ENCODE measurements around the gene PAFAH1B1.
"Not testable (repeated sequence)": the region's sequence is repeated elsewhere in the genome, so short reads cannot be mapped to it uniquely, and the experiment has no call there.

Gene PAFAH1B1

DNA sequence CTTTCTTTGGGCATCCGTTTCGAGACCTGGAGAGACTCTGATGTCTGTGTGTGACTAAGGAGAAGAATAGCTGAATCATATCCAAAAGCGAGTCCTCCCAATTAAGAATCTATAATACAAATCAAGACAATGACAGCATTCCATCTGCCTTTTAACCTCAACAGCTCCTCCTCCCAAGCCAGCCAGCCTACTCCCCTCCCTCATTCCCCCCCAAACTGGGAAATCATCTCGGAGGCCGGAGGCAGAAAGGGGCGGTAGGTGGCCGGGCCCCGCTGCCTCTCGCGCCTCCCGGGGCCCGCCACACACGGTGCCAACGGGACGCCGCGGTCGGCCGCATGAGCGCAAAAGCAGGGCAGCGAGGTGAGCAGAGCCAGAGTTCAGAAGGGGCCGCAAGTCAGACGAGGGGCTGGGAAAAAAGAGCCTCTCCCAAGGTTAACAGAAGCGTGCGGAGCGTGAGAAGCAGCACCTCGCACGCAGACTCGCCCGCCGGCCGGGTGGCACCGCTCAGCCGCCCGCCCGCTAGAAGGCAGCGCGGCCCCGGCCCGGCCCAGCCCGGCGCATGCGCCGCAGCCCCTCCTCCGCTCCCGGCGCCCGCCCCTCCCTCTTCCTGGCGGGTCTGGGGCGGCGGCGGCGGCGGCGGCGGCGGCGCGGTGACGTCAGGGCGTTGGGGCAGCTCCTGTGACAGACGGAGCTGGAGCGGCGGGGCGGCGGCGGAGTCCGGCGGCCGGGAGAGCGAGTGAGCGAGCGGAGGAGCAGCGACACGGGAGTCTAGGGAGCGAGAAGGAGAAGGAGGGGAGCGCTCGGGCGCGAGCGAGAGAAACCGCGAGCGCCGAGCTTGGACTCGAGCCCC, at the start of gene PAFAH1B1:
Gene PAFAH1B1, plus strand, starts transcription at position 684 of the 850 bp plus-strand sequence. CDS start 44,635 bp downstream, outside the sequence.
- DNase-seq = peak; percentile 48 to 90

DNA sequence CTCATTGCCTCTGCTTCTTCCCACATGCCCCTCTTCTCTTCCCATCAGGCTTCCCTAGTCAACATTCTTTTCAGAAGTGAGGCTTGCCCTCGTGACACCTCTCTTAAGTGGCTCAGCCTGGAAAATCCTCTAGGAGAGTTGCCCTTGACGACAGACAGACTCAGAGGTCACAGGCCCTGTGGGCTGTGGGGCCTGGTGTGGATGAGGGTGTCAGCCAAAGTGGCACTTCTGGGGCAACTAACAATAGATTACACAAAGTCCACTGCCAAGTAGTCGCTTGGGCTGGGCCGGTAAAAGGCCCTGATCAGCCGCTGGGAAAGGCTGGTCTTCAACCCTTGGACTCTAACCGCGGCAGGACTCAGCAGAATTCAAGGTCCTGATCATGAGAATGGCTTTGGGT, 48.1 kb upstream of the PAFAH1B1 start:
- DNase-seq = no peak

DNA sequence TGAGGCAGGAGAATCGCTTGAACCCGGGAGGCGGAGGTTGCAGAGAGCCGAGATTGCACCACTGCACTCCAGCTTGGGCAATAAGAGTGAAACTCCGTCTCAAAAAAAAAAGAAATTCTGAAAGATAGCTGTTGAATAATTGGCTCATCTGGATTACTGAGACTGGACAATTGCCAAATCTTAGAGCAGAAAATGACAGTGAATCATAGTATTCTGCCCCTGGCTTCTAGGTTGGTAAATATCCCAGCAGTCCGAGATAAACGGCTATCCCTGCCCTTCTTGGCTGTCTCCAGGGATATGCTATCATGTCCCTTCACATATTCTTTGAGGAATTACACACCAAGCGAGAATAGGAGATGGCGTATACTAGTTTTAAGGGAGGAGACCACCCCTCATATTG, 46.3 kb upstream of the PAFAH1B1 start:
- DNase-seq = no peak

DNA sequence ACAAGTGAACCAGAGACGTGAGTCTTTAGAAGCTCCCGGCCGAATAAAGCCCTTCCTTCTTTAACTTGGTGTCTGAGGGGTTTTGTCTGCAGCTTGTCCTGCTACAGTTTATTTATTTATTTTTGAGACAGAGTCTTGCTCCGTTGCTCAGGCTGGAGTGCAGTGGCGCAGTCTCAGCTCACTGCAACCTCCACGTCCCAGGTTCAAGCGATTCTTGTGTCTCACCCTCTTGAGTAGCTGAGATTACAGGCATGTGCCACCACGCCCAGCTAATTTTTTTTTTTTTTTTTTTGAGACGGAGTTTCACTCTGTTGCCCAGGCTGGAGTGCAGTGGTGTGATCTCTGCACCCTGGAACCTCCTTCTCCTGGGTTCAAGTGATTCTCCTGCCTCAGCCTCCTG, 45.4 kb upstream of the PAFAH1B1 start:
- DNase-seq = not testable (repeated sequence)

DNA sequence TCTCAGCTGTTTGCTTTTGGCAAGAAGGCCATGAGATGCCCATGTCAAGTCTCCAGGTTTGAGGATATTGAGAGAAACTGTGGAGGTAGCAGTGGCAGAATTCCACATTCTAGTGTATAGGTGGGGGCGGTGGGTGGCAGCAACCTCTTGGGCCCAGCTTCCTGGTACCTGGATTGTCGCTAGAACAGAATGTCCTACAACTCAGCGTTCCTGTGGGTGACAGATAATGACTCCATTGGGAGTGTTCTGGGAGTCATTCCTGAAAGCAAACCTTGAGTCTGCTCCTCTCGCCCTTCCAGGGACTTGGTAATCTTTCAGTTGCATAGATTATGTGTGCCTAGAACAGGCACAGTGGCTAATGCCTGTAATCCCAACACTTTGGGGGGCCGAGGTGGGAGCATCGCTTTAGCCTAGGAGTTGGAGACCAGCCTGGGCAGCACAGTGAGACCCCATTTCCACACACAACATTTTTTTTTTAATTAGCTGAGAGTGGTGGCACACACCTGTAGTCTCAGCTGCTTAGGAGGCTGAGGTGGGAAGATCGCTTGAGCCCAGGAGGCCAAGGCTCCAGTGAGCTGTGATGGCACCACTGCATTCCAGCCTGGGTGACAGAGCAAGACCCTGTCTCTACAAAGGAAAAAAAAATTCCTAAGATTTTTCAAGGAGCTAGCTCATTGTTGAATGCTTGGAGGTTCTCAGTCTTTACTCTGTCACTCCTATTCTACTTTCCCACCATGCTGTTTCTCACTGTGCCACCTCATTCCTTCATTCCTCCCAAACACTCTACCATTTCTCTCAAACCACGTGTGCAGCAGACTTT, 43.9 kb upstream of the PAFAH1B1 start:
- no peak for DNase-seq

DNA sequence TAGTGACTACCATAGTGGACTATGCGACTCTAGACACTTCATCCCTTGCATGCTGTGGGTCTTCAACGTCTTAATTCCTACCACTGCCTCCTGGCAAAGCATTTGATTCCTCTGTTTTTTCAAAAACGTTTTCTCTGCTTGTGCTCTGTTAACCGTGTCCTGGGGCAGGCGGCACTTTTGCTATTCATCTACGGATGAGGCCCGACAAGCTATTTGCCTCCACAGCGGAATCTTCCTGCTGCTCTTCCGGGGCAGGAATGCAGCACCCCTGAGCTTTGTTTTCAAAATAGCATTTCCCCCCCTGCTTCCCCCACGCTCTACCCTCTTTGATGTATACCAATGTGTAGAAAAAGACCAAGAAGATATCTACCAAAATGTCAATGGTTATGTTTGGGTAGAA, 42.0 kb upstream of the PAFAH1B1 start:
- no peak for DNase-seq

DNA sequence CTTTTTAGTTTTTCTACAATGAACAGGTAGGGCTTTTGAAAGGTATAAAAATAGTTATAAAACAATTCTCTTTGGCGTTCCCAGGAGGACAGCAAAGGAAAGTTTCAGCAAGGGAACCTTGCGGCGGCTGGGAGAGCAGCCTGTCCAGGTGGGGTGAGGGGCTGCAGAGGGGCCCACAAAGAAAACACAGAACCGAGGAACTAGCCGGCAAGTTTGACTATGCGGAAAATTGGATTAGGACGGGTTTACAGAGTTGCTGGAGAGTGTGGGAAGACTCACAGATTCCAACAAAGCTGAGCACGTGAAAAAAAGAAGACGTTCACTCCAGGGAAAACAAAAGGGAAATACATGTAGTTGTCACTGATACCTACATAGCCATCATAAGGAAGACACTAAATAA, 41.5 kb upstream of the PAFAH1B1 start:
- no peak for DNase-seq

DNA sequence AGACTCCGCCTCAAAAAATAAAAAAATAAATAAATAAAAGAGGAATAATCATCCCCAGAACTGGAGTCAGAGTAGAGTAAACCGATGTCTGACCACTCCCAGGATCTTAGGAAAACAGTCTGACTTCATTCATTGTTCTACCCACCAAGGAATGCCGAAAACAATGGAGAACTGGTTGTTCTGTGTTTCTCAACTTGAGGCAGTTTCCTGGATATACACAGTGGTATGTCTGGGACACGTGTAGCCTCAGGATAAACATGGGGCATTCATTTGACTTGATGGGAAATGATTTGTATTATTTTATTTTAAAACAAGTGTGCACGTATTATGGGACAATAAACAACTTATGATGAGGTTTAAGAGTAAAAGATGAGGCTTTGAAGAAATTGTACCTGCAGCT, 32.8 kb upstream of the PAFAH1B1 start:
- no peak for DNase-seq

DNA sequence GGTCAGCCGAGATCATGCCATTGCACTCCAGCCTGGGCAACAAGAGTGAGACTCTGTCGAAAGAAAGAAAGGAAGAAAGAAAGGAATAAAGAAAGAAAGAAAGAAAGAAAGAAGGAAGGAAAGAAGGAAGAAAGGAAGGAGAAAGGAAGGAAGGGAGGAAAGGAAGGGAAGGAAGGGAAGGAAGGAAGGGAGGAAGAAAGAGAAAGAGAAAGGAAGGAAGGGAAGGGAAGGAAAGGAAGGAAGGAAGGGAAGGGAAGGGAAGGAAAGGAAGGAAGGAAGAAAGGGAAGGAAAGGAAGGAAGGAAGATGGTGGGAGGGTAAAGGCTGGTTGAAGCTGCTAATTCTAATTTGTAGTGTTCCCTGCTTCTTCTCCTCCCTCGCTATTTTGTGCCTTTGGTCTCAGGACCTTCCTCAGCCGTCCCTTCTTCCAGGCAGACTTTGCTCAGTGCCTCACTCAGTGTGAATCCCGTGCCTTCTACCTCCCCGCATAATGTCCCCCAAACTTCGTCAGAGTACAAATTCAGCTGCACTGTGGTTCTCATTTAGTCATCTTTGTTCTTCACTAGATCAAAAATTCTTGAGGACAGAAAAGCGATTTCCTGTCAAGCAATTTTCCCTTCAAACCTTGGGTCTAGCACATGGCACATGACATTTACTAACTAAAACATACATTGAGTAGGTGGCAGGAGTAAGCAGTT, 31.1 kb upstream of the PAFAH1B1 start:
- DNase-seq = no peak

DNA sequence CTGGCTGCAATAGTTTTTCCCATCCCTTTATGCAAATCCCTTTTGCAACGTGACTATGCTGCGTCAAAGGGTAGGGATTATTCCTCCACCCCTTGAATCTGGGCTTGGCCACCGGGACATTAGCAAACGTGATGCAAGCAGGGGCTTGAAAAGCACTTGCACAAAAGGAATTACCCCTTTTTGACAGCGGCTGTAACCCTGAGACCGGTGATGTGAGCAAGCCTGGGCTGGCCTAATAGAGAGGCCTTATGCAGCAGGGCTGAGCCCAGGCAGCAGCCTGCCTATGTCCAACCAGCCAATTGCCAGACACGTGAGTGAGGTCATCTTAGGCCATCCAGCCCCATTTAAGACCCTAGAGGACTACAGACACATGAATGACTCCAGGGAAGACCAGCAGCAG, 30.4 kb upstream of the PAFAH1B1 start:
- peak in 1 of 2 experiments; percentile 40 for DNase-seq

DNA sequence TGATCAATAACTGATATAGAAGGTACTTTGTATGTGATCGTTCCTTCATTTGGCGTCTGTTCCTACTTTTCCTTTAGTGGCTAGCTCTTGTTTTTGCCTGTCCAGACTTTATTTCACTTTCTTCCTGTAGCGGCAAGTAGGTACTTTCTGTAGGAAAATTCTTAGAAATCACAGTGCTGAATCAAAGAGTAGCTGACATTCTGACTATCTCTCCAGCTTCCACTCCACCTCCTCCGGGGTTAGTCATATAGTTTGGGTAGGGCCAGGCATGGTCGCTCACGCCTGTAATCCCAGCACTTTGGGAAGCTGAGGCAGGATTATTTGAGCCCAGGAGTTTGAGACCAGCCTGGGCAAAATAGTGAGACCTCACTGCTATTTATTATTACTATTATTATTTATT, 29.9 kb upstream of the PAFAH1B1 start:
- no peak for DNase-seq

DNA sequence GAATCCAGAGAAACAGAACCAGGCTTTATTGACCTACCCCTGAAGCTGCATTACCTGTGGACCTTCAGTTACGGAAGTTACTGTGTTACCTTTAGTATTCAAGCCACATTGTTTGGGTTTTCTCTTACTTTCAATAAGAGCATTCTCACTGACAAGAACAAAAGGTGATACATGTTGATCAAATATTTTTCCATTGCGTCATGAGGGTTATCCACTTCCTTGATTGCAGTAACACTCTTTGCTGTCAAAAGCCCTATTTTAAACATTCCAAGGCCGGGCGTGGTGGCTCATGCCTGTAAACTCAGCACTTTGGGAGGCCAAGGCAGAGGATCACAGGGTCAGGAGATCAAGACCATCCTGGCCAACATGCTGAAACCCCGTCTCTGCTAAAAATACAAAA, 28.6 kb upstream of the PAFAH1B1 start:
- no peak for DNase-seq

DNA sequence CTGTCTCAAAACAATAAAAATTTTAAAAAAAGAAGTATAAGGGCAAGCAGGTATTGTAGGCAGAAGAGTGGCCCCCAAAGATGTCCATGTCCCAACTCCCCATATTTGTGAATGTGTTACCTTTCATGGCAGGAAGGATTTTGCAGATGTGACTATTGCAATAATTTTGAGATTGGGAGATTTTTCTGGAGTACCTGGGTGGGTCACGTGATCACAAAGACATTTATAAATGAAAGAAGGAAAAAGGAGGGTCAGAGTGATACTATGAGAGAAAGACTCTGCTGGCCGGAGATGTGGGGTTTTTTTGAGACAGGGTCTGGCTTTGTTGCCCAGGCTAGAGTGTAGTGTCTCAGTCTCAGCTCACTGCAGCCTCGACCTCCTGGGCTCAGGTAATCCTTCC, 27.4 kb upstream of the PAFAH1B1 start:
- DNase-seq = no peak

DNA sequence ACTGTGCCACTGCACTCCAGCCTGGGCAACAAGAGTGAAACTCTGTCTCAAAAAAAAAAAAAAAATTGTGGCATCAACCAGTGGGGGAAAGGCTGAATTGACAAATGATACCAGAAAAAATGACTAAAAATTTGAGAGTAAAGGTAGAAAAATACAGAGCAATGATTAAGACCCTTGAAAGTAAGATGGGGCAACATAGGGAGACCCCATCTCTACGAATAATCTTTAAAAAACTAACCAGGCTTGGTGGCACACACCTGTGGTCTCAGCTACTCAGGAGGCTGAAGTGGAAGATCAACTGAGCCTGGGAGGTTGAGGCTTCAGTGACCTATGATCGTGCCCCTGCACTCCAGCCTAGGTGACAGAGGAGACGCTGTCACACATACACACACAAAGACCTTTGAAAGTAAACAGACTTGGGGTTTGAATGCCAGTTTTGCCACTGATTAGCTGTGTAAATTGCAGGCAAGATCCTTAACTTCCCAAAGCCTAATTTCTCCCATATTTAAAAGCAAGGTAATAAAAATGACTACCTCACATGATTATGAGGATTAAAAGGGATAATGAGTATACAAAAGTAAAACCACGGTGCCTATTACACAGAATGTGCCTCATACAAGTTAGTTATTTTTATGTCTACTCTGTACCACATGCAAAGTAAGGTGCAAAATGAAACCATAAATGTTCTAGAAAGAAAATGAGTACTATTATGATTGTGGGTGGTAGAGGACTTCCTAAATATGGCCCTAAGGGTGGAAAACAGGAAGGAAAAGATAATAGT, 21.7 kb upstream of the PAFAH1B1 start:
- no peak for DNase-seq

DNA sequence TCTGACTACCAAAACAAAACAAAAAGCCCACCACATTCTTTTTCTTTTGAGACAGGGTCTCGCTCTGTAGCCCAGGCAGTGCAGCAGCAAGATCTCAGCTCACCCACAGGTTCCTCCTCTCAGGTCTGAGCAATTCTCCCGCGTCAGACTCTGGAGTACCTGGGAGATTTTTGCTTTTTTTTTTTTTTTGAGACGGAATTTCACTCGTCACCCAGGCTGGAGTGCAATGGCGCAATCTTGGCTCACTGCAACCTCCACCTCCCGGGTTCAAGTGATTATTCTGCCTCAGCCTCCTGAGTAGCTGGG, 21.2 kb upstream of the PAFAH1B1 start:
- DNase-seq = not testable (repeated sequence)

DNA sequence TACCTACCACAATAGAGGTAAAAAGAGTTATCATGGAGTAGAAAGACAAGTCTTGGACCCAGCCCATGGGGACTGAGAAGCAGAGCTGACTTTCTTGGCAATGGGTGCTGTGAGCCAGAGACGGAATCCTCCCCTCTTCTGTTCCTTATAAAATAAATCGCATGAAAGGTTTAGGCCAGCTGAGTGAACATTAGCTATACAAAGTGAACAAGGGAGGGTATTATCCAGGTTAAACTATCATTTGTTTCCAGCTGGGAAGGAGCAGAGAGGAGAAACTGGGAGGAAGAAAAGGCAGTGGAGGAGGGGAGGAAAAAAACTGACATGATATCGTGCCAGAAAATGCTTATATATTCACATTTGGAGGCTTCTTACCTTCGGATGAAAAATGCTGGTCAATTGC, 13.3 kb upstream of the PAFAH1B1 start:
- DNase-seq = no peak

DNA sequence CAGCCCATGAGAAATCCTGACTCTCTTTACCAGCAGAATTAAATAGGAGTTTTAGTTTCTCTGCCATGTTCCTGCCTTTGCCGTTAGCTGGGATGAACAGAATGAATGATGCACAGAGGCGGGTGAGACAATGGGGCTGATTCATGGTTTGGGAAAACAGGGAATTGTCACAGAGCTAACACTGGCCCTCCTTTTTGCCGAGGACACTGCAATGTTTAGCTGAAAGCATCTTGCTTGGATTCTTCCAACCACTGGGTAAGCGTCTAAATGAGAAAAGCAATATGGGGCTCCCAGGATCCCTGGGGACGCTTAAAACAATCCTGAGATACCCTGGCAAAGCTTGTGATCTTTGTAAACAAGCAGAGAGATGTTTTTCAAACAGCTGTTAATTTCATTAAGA, 12.8 kb upstream of the PAFAH1B1 start:
- no peak for DNase-seq

DNA sequence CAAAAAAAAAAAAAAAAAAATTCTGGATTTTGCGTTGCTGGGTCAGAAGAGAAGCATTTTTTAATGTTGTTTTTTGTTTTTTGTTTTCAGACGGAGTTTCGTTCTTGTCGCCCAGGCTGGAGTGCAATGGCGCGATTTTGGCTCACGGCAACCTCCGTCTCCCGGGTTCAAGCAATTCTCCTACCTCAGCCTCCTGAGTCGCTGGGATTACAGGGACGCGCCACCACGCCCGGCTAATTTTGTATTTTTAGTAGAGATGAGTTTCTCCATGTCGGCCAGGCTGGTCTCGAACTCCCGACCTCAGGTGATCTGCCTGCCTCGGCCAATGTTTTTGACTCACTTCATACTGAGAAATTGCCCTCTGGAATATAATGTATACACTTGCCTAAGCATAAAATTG, 11.0 kb upstream of the PAFAH1B1 start:
- DNase-seq = no peak

DNA sequence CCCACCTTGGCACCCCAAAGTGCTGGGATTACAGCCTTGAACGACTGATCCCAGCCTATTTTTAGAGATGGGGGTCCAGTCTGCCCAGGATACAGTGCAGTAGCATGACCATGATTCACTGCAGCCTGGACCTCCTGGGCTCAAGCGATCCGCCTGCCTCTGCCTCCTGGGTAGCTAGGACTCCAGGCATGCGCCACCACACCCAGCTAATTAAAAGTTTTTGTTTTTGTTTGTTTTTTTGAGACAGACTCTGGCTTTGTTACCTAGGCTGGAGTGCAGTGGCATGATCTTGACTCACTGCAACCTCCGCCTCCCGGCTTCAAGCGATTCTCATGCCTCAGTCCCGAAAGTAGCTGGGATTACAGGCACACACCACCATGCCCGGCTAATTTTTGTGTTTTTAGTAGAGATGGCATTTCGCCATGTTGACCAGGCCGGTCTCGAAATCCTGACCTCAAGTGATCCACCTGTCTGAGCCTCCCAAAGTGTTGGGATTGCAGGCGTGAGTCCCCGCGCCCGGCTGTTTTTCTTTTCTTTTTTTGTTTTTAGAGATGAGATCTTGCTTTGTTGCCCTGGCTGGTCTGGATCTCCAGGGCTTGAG, 2.3 kb upstream of the PAFAH1B1 start:
- no peak for DNase-seq

DNA sequence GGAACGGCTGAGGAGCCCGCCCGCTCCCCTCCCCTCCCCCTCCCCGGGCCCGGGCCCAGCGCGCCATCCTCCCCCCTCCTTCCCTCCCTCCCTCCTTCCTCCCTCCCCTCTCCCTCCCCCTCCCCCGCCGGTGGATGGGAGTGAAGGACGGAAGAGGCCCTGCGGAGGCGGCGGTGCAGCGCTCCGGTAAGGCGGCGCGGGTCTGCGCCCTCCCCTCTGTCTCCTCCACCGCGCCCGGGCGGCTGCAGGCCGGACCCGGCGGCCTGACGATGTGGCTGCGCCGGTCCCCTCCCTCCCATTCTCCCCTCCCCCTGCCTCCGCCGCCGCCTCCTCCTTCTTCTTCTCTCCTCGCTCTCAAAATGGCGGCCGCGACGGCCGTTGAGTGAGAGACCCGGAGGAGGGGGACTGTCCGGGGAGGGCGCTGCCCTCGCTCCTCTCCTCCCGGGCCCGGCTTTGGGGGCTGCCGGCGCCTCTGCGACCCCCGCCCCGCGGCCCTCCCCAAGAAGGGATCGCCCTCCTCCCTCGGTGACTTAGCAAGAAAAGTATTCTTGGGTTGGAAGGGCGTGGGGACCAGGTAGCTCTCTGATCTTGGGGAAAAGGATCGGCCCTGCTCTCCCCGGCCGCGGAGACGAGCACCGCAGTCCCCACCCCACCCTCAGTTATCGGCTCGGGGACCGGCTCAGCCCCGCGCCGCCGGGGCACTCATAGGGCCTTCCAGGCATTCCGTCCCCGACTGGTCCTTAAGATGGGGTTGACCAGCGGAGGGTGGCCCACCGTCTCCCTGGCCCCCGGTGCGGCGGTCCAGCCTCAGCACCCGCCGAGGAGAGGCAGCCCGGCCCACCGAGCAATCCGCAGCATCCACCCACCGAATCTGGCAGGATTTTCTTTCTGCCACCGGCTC, 617 bp downstream of the PAFAH1B1 start:
- DNase-seq = peak; percentile 29 to 81
